PFSK-1 (cell line): ENCODE measurements around the gene PTPRN2.

ENCODE experiments used
- FOXP2 ChIP-seq: optimal IDR thresholded peaks from 2 replicates; pipeline ENCODE3; 2011; ENCODE audit warnings: borderline replicate concordance, control low read depth, inconsistent platforms; ENCODE audit not compliant: insufficient read depth; ENCODE audit errors: extremely low read length, extremely low read depth
- POLR2AphosphoS5 ChIP-seq: IDR thresholded peaks from 2 replicates; pipeline ENCODE4 v1.6.1; 2012; ENCODE audit warnings: low read depth, mild to moderate bottlenecking, control low read depth, low read length, moderate library complexity
- REST ChIP-seq, 2 experiments: IDR thresholded peaks; 2 replicates each; pipeline versions ENCODE4 v1.6.1 to v1.8.0; 2011 to 2012; ENCODE audit warnings: low read depth in 2 of 2, low read length in 2 of 2, control low read depth in 1 of 2, inconsistent platforms in 1 of 2, mild to moderate bottlenecking in 1 of 2, moderate library complexity in 1 of 2; ENCODE audit not compliant: insufficient read depth in 1 of 2
- SIN3A ChIP-seq: IDR thresholded peaks from 2 replicates; pipeline ENCODE4 v1.6.1; 2012; ENCODE audit warnings: mild to moderate bottlenecking, low read length, moderate library complexity, borderline replicate concordance; ENCODE audit not compliant: insufficient read depth
- TAF1 ChIP-seq: IDR thresholded peaks from 2 replicates; pipeline ENCODE4 v1.6.1; 2012; ENCODE audit warnings: low read length, control low read depth, borderline replicate concordance; ENCODE audit not compliant: insufficient read depth

The PTPRN2 gene

DNA sequence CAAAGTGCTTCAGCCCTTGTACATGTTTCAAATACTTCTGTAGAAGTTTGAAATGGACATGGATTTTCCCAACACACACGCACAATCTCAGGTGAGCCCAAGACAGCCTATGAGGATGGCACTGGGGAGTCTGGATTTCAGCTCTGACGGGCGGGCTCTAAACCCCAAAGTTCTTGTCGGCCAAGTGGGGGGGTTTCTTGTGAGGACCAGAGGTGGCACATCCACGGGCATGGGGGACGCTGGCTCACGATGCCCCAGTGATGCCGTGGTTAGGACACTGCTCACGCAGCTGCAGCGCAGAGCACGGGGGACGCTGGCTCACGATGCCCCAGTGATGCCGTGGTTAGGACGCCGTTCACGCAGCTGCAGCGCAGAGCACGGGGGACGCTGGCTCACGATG, 970.7 kb downstream of the PTPRN2 start:
- TF ChIP-seq TAF1 (no peak), SIN3A (no peak)

DNA sequence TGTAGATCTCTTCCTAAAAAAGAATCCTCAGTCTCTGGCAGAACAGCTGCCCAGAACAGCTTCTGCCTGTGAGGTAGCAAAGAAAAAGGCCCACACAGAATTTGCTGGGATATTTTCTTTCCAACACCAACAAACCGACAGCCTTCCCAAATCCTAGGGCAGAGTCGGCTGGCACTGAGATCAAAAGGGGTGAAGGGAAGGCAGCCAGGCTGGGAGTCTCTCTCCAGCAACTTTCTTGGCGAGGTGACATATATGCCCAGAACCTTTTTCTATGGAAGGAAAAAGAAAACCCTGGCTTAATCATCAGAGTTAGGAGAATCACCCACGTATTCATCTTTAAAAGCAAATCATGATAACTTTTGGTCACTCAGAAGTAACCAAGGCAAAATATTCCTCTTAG, 971.2 kb downstream of the PTPRN2 start:
- no peak for TF ChIP-seq SIN3A

- no peak for TF ChIP-seq FOXP2
- no peak for TF ChIP-seq SIN3A
- TF ChIP-seq POLR2AphosphoS5: no peak
- no peak for TF ChIP-seq REST (IDR thresholded peaks at IDR 0.05; ENCODE audit: insufficient read depth in 1 of 2, low read depth in 2 of 2, low read length in 2 of 2)
- no peak for TF ChIP-seq TAF1
These were observed 971.8 kb downstream of the PTPRN2 start for GRCh38 chr7:157615852-157616251.

DNA sequence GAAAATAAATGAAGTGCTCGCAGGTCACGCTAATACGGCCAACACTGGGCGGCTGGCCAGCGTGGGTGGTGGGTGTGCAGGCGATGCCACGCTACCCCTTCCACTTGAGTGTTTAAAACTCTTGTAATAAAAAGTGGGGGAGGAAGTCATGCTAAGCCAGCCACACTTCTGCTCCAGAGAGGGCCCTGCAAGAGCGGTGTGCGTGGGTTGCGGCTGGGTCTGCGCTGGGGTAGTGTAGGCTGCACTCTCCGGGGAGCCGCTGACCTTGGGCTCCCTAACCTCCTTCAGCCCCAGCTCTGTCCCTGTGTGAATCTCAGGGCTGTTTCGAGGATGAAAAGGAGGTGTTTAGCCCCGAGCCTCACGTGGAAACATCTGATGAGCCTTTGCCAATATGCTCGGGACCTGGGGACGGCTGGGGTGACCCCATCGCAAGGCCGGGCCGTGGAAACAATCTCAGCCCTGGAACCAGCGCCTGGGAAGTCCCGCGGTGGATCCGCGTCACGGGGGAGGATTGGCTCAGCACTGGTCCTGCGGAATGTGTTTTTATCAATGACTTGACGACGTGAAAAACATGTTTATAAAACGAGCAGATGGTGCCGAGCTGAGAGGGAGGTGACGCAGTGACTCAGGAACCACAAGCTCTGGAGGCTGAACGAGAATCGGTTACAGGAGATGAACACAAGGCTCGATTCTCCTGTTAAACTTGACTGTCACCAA, 972.4 kb downstream of the PTPRN2 start:
- TF ChIP-seq FOXP2 (no peak), SIN3A (no peak), TAF1 (no peak), POLR2AphosphoS5 (no peak), REST (IDR thresholded peaks at IDR 0.05; ENCODE audit: insufficient read depth in 1 of 2, low read depth in 2 of 2, low read length in 2 of 2) (no peak)

GRCh38 chr7:157614457-157615020, 973.1 kb downstream of the PTPRN2 start:
- no peak for TF ChIP-seq POLR2AphosphoS5
- no peak for TF ChIP-seq TAF1
- no peak for TF ChIP-seq SIN3A
- no peak for TF ChIP-seq FOXP2

DNA sequence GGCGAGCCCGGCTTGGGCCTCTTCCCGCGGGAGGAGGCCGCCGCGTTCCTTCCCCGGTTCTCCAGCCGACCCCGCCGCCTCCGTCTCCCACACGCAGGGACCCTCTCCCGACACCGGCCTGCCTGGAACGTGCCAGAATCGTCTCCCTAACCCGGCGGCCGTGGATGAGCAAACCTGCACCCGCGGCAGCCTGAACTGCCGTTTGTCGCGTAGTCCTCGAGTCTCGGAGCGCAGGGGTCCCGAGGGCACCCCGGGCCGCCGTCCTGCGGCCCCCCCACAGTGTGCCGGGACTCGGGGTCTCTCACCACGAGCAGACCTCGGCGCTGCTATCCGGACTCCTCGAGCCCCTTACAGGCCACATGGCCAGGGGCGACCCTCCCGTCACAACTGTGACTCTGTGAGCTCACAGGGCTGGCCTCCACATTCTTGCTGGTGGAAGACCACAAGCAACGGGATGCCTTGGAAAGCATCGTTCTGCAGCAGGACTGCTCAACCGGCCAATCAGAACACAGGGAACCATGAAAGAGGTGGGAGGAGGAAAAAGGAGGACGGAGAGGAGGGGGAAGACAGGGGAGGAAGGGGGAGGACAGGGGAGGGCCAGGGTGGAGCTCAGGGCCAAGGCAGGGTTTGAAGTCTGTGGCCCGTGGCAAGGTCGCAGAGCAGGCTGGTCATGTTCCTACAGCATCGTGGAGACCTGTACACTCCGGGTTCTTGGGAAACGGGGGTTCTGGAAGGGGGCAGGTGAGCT, 973.9 kb downstream of the PTPRN2 start:
- TF ChIP-seq FOXP2 (no peak), REST (IDR thresholded peaks at IDR 0.05; ENCODE audit: insufficient read depth in 1 of 2, low read depth in 2 of 2, low read length in 2 of 2) (no peak), TAF1 (no peak), POLR2AphosphoS5 (no peak), SIN3A (no peak)
